K562 (cell line): ENCODE data around the gene IKZF4. TPM values are rescaled to one million over a fixed set of nuclear protein-coding genes. Genes with fewer than 3 reads are reported as not detected.

Experiments used
- BCL6 ChIP-seq: fragments of 250-450 bp; sonication (Bioruptor Pico); IDR thresholded peaks from 2 replicates; pipeline ENCODE4 v1.4.0; 2020
- BCOR ChIP-seq: fragments of 450-650 bp; IDR thresholded peaks from 2 replicates; pipeline ENCODE4 v1.6.1; 2016
- BHLHE40 ChIP-seq: IDR thresholded peaks from 2 replicates; pipeline ENCODE4 v1.6.1; 2011; ENCODE audit warnings: low read length, improper control_type of control experiment
- CHCHD3 ChIP-seq: fragments of 250-450 bp; sonication (Bioruptor Pico); IDR thresholded peaks from 2 replicates; pipeline ENCODE4 v2.1.2; 2022; ENCODE audit warnings: mild to moderate bottlenecking
- HOXB6 ChIP-seq: fragments of 250-450 bp; sonication (Bioruptor Pico); IDR thresholded peaks from 2 replicates; pipeline ENCODE4 v1.5.1; 2022; ENCODE audit warnings: mild to moderate bottlenecking, borderline replicate concordance
- MAFG ChIP-seq: fragments of 450-650 bp; conservative IDR thresholded peaks from 2 replicates; pipeline ENCODE4 v1.6.1; 2016; ENCODE audit warnings: missing genetic modification characterization, missing compliant biosample characterization
- NFE2 ChIP-seq: IDR thresholded peaks from 2 replicates; pipeline ENCODE4 v1.6.1; 2014; ENCODE audit warnings: antibody characterized with exemption, low read depth
- POLR2A ChIP-seq: fragments of 450-650 bp; conservative IDR thresholded peaks from 2 replicates; pipeline ENCODE4 v1.6.1; 2016
- POLR2B ChIP-seq: fragments of 450-650 bp; IDR thresholded peaks from 2 replicates; pipeline ENCODE4 v1.6.1; 2018; ENCODE audit warnings: low read depth; ENCODE audit not compliant: partially characterized antibody
- SUPT5H ChIP-seq: fragments of 450-650 bp; IDR thresholded peaks from 2 replicates; pipeline ENCODE4 v1.6.1; 2016
- TAL1 ChIP-seq: fragments of 450-650 bp; IDR thresholded peaks from 2 replicates; pipeline ENCODE4 v1.6.1; 2016; ENCODE audit warnings: mild to moderate bottlenecking
- TCFL5 ChIP-seq: fragments of 250-450 bp; sonication (Bioruptor Pico); conservative IDR thresholded peaks from 2 replicates; pipeline ENCODE4 v1.6.1; 2021; ENCODE audit warnings: mild to moderate bottlenecking, moderate library complexity, matching md5 sums
- XRCC5 ChIP-seq: fragments of 200-400 bp; formaldehyde crosslinking; IDR thresholded peaks from 2 replicates; pipeline ENCODE4 v1.6.1; 2017; ENCODE audit warnings: low read depth, mild to moderate bottlenecking, low read length
- ZNF175 ChIP-seq: fragments of 200-800 bp; sonication (Bioruptor generic); IDR thresholded peaks from 2 replicates; pipeline ENCODE4 v1.6.1; 2016; ENCODE audit warnings: low read depth, mild to moderate bottlenecking, missing genetic modification characterization, missing compliant biosample characterization
- polyA plus RNA-seq, 8 experiments: library from polyadenylated mRNA; depleted of rRNA in 4 of 8; stranded (reverse) in 5 of 8; unstranded in 3 of 8; fragments of >200 nt; fragmentation: Nextera tagmentation in 2 of 8; fragmentation: Illumina TruSeq in 1 of 8; extraction: Ambion mirVana in 2 of 8; extraction: Trizol in 1 of 8; gene quantifications; 2 replicates each; pipeline versions ENCODE4 v1.2.1 to v1.2.3, GENCODE V29; 2011 to 2014; ENCODE audit warnings: inconsistent platforms in 1 of 8, missing spikeins in 1 of 8
- total RNA-seq, 7 experiments: library from RNA; depleted of rRNA in 6 of 7; stranded (reverse); fragments of >200 nt in 6 of 7; fragmentation: Illumina TruSeq in 2 of 7; extraction: Trizol in 2 of 7; gene quantifications; 2 replicates each; pipeline versions ENCODE4 v1.2.1 to v1.2.3, GENCODE V29; 2011 to 2021; ENCODE audit warnings: low replicate concordance in 1 of 7
- TF ChIP-seq, protein P1 (sequence below): fragments of 450-650 bp; IDR thresholded peaks from 2 replicates; pipeline ENCODE4 v1.6.1; 2016; ENCODE audit warnings: mild to moderate bottlenecking
- TF ChIP-seq, protein P2 (sequence below): fragments of 450-650 bp; IDR thresholded peaks from 2 replicates; pipeline ENCODE4 v1.6.1; 2016; ENCODE audit warnings: antibody characterized with exemption
- TF ChIP-seq, protein P3 (sequence below): sonication (generic); formaldehyde crosslinking; IDR thresholded peaks from 2 replicates; pipeline ENCODE4 v1.8.0; 2022; ENCODE audit warnings: mild to moderate bottlenecking, missing genetic modification reagents
- TF ChIP-seq, protein P4 (sequence below): fragments of 200-800 bp; sonication (Bioruptor generic); IDR thresholded peaks from 2 replicates; pipeline ENCODE4 v1.6.1; 2016; ENCODE audit warnings: missing genetic modification characterization, missing compliant biosample characterization

The IKZF4 gene
- total and polyA plus RNA-seq, 9 of the 15 experiments (the other 6 are each of a cell fraction or from before 2014, with no cell fraction given), result 1.9 to 16.3 (median 3.6) TPM

DNA sequence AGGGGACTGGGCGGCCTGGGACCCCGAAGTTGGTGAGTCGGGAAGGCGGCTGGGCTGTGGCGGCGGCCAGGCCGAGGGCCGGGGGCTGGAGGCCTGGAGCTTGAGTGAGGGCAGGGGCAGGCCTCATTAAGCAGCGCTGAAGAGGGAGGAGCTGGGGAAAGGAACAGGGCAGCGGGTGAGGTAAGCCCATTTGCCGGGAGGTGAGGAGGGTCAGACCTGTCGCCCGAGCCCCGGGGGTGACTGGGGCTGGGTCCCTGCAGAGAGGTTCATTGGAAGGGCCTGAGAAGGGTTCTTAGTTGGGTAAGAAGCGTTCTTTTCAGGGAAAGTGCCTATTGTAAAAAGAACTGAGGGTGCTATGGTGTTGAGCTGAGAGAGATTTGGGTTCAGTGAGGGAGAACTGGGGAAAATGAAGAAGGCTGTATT is 46.5 kb upstream of the IKZF4 start (continued):
- TF ChIP-seq, protein P1, sequence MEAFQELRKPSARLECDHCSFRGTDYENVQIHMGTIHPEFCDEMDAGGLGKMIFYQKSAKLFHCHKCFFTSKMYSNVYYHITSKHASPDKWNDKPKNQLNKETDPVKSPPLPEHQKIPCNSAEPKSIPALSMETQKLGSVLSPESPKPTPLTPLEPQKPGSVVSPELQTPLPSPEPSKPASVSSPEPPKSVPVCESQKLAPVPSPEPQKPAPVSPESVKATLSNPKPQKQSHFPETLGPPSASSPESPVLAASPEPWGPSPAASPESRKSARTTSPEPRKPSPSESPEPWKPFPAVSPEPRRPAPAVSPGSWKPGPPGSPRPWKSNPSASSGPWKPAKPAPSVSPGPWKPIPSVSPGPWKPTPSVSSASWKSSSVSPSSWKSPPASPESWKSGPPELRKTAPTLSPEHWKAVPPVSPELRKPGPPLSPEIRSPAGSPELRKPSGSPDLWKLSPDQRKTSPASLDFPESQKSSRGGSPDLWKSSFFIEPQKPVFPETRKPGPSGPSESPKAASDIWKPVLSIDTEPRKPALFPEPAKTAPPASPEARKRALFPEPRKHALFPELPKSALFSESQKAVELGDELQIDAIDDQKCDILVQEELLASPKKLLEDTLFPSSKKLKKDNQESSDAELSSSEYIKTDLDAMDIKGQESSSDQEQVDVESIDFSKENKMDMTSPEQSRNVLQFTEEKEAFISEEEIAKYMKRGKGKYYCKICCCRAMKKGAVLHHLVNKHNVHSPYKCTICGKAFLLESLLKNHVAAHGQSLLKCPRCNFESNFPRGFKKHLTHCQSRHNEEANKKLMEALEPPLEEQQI, result no peak
- 0 out of 2 replicates have a peak, but pooled peaks have one; percentile 25 for TF ChIP-seq BCOR
- no peak for TF ChIP-seq TAL1
- TF ChIP-seq, protein P2, sequence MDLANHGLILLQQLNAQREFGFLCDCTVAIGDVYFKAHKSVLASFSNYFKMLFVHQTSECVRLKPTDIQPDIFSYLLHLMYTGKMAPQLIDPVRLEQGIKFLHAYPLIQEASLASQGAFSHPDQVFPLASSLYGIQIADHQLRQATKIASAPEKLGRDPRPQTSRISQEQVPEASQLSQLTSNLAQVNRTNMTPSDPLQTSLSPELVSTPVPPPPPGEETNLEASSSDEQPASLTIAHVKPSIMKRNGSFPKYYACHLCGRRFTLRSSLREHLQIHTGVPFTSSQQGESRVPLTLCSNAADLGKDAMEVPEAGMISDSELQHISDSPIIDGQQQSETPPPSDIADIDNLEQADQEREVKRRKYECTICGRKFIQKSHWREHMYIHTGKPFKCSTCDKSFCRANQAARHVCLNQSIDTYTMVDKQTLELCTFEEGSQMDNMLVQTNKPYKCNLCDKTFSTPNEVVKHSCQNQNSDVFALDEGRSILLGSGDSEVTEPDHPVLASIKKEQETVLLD, result no peak
- TF ChIP-seq TCFL5 (CRISPR knock-in tag), result no peak
- no peak for TF ChIP-seq BCL6 (CRISPR knock-in tag)
- no peak for TF ChIP-seq BHLHE40
- no peak for TF ChIP-seq MAFG (tag)
- no peak for TF ChIP-seq CHCHD3
- TF ChIP-seq, protein P3, sequence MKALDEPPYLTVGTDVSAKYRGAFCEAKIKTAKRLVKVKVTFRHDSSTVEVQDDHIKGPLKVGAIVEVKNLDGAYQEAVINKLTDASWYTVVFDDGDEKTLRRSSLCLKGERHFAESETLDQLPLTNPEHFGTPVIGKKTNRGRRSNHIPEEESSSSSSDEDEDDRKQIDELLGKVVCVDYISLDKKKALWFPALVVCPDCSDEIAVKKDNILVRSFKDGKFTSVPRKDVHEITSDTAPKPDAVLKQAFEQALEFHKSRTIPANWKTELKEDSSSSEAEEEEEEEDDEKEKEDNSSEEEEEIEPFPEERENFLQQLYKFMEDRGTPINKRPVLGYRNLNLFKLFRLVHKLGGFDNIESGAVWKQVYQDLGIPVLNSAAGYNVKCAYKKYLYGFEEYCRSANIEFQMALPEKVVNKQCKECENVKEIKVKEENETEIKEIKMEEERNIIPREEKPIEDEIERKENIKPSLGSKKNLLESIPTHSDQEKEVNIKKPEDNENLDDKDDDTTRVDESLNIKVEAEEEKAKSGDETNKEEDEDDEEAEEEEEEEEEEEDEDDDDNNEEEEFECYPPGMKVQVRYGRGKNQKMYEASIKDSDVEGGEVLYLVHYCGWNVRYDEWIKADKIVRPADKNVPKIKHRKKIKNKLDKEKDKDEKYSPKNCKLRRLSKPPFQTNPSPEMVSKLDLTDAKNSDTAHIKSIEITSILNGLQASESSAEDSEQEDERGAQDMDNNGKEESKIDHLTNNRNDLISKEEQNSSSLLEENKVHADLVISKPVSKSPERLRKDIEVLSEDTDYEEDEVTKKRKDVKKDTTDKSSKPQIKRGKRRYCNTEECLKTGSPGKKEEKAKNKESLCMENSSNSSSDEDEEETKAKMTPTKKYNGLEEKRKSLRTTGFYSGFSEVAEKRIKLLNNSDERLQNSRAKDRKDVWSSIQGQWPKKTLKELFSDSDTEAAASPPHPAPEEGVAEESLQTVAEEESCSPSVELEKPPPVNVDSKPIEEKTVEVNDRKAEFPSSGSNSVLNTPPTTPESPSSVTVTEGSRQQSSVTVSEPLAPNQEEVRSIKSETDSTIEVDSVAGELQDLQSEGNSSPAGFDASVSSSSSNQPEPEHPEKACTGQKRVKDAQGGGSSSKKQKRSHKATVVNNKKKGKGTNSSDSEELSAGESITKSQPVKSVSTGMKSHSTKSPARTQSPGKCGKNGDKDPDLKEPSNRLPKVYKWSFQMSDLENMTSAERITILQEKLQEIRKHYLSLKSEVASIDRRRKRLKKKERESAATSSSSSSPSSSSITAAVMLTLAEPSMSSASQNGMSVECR, result peak; percentile 82
- peak; percentile 49 for TF ChIP-seq POLR2B
- TF ChIP-seq, protein P4, sequence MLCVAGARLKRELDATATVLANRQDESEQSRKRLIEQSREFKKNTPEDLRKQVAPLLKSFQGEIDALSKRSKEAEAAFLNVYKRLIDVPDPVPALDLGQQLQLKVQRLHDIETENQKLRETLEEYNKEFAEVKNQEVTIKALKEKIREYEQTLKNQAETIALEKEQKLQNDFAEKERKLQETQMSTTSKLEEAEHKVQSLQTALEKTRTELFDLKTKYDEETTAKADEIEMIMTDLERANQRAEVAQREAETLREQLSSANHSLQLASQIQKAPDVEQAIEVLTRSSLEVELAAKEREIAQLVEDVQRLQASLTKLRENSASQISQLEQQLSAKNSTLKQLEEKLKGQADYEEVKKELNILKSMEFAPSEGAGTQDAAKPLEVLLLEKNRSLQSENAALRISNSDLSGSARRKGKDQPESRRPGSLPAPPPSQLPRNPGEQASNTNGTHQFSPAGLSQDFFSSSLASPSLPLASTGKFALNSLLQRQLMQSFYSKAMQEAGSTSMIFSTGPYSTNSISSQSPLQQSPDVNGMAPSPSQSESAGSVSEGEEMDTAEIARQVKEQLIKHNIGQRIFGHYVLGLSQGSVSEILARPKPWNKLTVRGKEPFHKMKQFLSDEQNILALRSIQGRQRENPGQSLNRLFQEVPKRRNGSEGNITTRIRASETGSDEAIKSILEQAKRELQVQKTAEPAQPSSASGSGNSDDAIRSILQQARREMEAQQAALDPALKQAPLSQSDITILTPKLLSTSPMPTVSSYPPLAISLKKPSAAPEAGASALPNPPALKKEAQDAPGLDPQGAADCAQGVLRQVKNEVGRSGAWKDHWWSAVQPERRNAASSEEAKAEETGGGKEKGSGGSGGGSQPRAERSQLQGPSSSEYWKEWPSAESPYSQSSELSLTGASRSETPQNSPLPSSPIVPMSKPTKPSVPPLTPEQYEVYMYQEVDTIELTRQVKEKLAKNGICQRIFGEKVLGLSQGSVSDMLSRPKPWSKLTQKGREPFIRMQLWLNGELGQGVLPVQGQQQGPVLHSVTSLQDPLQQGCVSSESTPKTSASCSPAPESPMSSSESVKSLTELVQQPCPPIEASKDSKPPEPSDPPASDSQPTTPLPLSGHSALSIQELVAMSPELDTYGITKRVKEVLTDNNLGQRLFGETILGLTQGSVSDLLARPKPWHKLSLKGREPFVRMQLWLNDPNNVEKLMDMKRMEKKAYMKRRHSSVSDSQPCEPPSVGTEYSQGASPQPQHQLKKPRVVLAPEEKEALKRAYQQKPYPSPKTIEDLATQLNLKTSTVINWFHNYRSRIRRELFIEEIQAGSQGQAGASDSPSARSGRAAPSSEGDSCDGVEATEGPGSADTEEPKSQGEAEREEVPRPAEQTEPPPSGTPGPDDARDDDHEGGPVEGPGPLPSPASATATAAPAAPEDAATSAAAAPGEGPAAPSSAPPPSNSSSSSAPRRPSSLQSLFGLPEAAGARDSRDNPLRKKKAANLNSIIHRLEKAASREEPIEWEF (CRISPR knock-in tag), result no peak
- TF ChIP-seq POLR2A, result peak; percentile 44; the same call in 1 of the 2 replicates
- TF ChIP-seq NFE2, result no peak
- TF ChIP-seq SUPT5H, result peak; percentile 61; the same call in 1 of the 2 replicates
- TF ChIP-seq ZNF175 (CRISPR knock-in tag), result no peak
- TF ChIP-seq HOXB6 (CRISPR knock-in tag), result no peak
- TF ChIP-seq XRCC5, result peak; percentile 32; the same call in 1 of the 2 replicates
